GM12878 (cell line): Measurements from ENCODE around the gene MRPS12. TPM values are rescaled to one million over a fixed set of nuclear protein-coding genes. Genes with fewer than 3 reads are reported as not detected.

Experiments used
- ASH2L ChIP-seq: fragments of 300-600, 200-600 bp; sonication (generic); IDR thresholded peaks from 2 replicates; pipeline ENCODE4 v1.6.1; 2017; ENCODE audit warnings: low read depth, mild to moderate bottlenecking, borderline replicate concordance
- EP300 ChIP-seq, 2 experiments: fragments of 150-350 bp in 1 of 2; IDR thresholded peaks; 2 replicates each; pipeline ENCODE4 v1.6.1; 2011 to 2012; ENCODE audit warnings: low read depth in 2 of 2, low read length in 2 of 2, borderline replicate concordance in 1 of 2, improper control_type of control experiment in 1 of 2, inconsistent platforms in 1 of 2; ENCODE audit not compliant: control insufficient read depth in 1 of 2
- EZH2 ChIP-seq: IDR thresholded peaks from 2 replicates; pipeline ENCODE4 v1.6.1; 2012; ENCODE audit warnings: low read depth, mild to moderate bottlenecking, control low read depth, inconsistent platforms, low read length, borderline replicate concordance; ENCODE audit not compliant: control insufficient read depth
- IKZF1 ChIP-seq: fragments of 450-650 bp; conservative IDR thresholded peaks from 2 replicates; pipeline ENCODE4 v1.6.1; 2017; ENCODE audit warnings: antibody characterized with exemption, mild to moderate bottlenecking
- NBN ChIP-seq: fragments of 450-650 bp; IDR thresholded peaks from 2 replicates; pipeline ENCODE4 v1.6.1; 2016
- NFXL1 ChIP-seq: fragments of 450-650 bp; IDR thresholded peaks from 2 replicates; pipeline ENCODE4 v1.6.1; 2017; ENCODE audit warnings: antibody characterized with exemption, mild to moderate bottlenecking, borderline replicate concordance
- POLR2AphosphoS2 ChIP-seq: IDR thresholded peaks from 2 replicates; pipeline ENCODE4 v1.6.1; 2011; ENCODE audit warnings: low read depth, mild to moderate bottlenecking, low read length, improper control_type of control experiment, moderate library complexity
- RB1 ChIP-seq: fragments of 450-650 bp; formaldehyde crosslinking; IDR thresholded peaks from 2 replicates; pipeline ENCODE4 v1.6.1; 2017; ENCODE audit warnings: mild to moderate bottlenecking, borderline replicate concordance
- SMAD1 ChIP-seq: fragments of 450-650 bp; IDR thresholded peaks from 2 replicates; pipeline ENCODE4 v1.6.1; 2018; ENCODE audit warnings: mild to moderate bottlenecking, low read depth; ENCODE audit not compliant: partially characterized antibody
- SMAD5 ChIP-seq: IDR thresholded peaks from 2 replicates; pipeline ENCODE4 v1.6.1; 2016; ENCODE audit warnings: antibody characterized with exemption, low read depth
- SREBF1 ChIP-seq: IDR thresholded peaks from 2 replicates; pipeline ENCODE4 v1.6.1; 2012; ENCODE audit warnings: mild to moderate bottlenecking, low read length
- TARDBP ChIP-seq: IDR thresholded peaks from 2 replicates; pipeline ENCODE4 v1.6.1; 2016; ENCODE audit warnings: borderline replicate concordance
- ZNF24 ChIP-seq: fragments of 450-650 bp; IDR thresholded peaks from 2 replicates; pipeline ENCODE4 v1.6.1; 2017; ENCODE audit warnings: antibody characterized with exemption, mild to moderate bottlenecking
- polyA plus RNA-seq, 11 experiments: library from polyadenylated mRNA; depleted of rRNA in 4 of 11; unstranded in 6 of 11; stranded (reverse) in 5 of 11; fragments of >200 nt; fragmentation: Nextera tagmentation in 4 of 11; fragmentation: Illumina TruSeq in 1 of 11; extraction: Ambion mirVana in 4 of 11; extraction: Trizol in 1 of 11; gene quantifications; 1 replicate in 1 of 11; 2 replicates in 10 of 11; pipeline versions ENCODE4 v1.2.1 to v1.2.3, GENCODE V29; 2011 to 2016; ENCODE audit warnings: inconsistent platforms in 2 of 11, missing spikeins in 2 of 11, low read depth in 1 of 11
- total RNA-seq, 4 experiments: library from RNA; depleted of rRNA in 3 of 4; stranded (reverse); fragments of >200 nt in 3 of 4; fragmentation: Illumina TruSeq in 1 of 4; extraction: Trizol in 1 of 4; gene quantifications; 2 replicates each; pipeline versions ENCODE4 v1.2.1 to v1.2.3, GENCODE V29; 2013 to 2021
- TF ChIP-seq, protein P1 (sequence below): fragments of 450-650 bp; IDR thresholded peaks from 2 replicates; pipeline ENCODE4 v1.6.1; 2017; ENCODE audit warnings: mild to moderate bottlenecking, moderate library complexity
- TF ChIP-seq, protein P2 (sequence below): fragments of 450-650 bp; formaldehyde crosslinking; IDR thresholded peaks from 2 replicates; pipeline ENCODE4 v1.4.0; 2022; ENCODE audit warnings: mild to moderate bottlenecking, moderate library complexity
- TF ChIP-seq, protein P3 (sequence below): IDR thresholded peaks from 2 replicates; pipeline ENCODE4 v1.6.1; 2012; ENCODE audit warnings: improper control_type of control experiment, low read depth, low read length; ENCODE audit not compliant: insufficient replicate concordance

The MRPS12 gene
- total and polyA plus RNA-seq, 10 of the 15 experiments (the other 5 are each of a cell fraction or from before 2014, with no cell fraction given): 7.3 to 205 (median 77.3) TPM

DNA sequence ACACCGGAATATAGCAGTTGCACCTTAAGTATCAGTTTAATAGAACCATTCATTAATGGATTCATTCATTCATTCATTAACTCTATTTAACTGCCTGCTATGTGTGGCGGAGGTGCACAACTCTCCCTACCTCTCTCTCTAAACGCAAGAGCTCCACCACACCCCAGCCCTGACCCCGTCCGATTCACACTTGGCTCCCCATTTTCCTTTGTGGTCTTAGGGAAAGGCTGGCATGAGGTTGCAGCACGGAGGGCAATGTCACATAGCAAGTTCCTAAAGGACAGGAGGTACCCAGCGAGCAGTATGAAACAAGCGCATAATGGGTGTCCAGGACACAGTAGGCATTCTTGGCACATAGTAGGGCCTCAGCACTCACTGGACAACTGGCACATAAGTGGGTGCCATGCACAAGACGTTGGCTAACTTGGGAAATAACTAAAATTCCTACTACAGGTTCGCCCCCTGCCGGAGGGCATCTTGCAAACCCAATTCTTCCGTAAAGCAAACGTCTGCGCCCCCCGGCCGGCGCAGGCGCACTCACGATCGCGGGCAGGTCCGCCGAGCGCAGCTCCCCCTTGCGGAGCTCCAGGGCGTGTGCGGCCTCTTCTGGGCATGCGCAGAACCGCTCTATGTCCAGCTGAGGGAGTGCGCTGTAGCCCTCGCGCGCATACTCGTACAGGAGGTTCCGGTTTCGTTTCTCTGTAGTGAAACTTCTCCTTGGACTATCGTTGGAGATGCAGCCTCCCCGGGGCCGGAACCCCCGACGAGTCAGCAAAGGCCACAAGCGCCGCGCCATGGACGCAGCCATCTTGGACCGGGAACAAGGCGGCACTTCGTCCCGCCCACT, 592 bp upstream of the MRPS12 start, which contains the start of gene SARS2 (continued):
- TF ChIP-seq RB1 (peak; percentile 74), EP300 (IDR thresholded peaks at IDR 0.05; ENCODE audit: borderline replicate concordance in 1 of 2, control insufficient read depth in 1 of 2, low read depth in 2 of 2, low read length in 2 of 2) (peak in 1 of 2 experiments; percentile 27; a peak in 1 of 4 replicates), ZNF24 (peak; percentile 91), IKZF1 (peak; percentile 90), NFXL1 (no peak), NBN (peak; percentile 66; the same call in 1 of the 2 replicates), EZH2 (no peak), SMAD5 (no peak), ASH2L (peak; percentile 94; the same call in 1 of the 2 replicates), TARDBP (no peak), SMAD1 (no peak), SREBF1 (no peak), POLR2AphosphoS2 (no peak; the same call in 1 of the 2 replicates)
- TF ChIP-seq, protein P1, sequence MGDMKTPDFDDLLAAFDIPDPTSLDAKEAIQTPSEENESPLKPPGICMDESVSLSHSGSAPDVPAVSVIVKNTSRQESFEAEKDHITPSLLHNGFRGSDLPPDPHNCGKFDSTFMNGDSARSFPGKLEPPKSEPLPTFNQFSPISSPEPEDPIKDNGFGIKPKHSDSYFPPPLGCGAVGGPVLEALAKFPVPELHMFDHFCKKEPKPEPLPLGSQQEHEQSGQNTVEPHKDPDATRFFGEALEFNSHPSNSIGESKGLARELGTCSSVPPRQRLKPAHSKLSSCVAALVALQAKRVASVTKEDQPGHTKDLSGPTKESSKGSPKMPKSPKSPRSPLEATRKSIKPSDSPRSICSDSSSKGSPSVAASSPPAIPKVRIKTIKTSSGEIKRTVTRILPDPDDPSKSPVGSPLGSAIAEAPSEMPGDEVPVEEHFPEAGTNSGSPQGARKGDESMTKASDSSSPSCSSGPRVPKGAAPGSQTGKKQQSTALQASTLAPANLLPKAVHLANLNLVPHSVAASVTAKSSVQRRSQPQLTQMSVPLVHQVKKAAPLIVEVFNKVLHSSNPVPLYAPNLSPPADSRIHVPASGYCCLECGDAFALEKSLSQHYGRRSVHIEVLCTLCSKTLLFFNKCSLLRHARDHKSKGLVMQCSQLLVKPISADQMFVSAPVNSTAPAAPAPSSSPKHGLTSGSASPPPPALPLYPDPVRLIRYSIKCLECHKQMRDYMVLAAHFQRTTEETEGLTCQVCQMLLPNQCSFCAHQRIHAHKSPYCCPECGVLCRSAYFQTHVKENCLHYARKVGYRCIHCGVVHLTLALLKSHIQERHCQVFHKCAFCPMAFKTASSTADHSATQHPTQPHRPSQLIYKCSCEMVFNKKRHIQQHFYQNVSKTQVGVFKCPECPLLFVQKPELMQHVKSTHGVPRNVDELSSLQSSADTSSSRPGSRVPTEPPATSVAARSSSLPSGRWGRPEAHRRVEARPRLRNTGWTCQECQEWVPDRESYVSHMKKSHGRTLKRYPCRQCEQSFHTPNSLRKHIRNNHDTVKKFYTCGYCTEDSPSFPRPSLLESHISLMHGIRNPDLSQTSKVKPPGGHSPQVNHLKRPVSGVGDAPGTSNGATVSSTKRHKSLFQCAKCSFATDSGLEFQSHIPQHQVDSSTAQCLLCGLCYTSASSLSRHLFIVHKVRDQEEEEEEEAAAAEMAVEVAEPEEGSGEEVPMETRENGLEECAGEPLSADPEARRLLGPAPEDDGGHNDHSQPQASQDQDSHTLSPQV: no peak; the same call in 1 of the 2 replicates
- TF ChIP-seq, protein P2, sequence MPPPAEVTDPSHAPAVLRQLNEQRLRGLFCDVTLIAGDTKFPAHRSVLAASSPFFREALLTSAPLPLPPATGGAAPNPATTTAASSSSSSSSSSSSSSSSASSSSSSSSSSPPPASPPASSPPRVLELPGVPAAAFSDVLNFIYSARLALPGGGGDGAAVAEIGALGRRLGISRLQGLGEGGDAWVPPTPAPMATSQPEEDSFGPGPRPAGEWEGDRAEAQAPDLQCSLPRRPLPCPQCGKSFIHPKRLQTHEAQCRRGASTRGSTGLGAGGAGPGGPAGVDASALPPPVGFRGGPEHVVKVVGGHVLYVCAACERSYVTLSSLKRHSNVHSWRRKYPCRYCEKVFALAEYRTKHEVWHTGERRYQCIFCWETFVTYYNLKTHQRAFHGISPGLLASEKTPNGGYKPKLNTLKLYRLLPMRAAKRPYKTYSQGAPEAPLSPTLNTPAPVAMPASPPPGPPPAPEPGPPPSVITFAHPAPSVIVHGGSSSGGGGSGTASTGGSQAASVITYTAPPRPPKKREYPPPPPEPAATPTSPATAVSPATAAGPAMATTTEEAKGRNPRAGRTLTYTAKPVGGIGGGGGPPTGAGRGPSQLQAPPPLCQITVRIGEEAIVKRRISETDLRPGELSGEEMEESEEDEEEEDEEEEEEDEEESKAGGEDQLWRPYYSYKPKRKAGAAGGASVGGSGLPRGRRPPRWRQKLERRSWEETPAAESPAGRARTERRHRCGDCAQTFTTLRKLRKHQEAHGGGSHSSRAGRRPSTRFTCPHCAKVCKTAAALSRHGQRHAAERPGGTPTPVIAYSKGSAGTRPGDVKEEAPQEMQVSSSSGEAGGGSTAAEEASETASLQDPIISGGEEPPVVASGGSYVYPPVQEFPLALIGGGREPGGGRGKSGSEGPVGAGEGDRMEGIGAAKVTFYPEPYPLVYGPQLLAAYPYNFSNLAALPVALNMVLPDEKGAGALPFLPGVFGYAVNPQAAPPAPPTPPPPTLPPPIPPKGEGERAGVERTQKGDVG (CRISPR knock-in tag): no peak
- TF ChIP-seq, protein P3, sequence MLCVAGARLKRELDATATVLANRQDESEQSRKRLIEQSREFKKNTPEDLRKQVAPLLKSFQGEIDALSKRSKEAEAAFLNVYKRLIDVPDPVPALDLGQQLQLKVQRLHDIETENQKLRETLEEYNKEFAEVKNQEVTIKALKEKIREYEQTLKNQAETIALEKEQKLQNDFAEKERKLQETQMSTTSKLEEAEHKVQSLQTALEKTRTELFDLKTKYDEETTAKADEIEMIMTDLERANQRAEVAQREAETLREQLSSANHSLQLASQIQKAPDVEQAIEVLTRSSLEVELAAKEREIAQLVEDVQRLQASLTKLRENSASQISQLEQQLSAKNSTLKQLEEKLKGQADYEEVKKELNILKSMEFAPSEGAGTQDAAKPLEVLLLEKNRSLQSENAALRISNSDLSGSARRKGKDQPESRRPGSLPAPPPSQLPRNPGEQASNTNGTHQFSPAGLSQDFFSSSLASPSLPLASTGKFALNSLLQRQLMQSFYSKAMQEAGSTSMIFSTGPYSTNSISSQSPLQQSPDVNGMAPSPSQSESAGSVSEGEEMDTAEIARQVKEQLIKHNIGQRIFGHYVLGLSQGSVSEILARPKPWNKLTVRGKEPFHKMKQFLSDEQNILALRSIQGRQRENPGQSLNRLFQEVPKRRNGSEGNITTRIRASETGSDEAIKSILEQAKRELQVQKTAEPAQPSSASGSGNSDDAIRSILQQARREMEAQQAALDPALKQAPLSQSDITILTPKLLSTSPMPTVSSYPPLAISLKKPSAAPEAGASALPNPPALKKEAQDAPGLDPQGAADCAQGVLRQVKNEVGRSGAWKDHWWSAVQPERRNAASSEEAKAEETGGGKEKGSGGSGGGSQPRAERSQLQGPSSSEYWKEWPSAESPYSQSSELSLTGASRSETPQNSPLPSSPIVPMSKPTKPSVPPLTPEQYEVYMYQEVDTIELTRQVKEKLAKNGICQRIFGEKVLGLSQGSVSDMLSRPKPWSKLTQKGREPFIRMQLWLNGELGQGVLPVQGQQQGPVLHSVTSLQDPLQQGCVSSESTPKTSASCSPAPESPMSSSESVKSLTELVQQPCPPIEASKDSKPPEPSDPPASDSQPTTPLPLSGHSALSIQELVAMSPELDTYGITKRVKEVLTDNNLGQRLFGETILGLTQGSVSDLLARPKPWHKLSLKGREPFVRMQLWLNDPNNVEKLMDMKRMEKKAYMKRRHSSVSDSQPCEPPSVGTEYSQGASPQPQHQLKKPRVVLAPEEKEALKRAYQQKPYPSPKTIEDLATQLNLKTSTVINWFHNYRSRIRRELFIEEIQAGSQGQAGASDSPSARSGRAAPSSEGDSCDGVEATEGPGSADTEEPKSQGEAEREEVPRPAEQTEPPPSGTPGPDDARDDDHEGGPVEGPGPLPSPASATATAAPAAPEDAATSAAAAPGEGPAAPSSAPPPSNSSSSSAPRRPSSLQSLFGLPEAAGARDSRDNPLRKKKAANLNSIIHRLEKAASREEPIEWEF: no peak
